Large intestine (tissue), 3 donors: ENCODE measurements around the gene PHKA1. TPM values are rescaled to one million over a fixed set of nuclear protein-coding genes. Genes with fewer than 3 reads are reported as not detected.

ENCODE experiments used
- DNase-seq, 2 donors: peaks; one replicate each; pipeline versions ENCODE4 v3.0.0 to v3.0.0-alpha.2; 2013
- H3K27ac ChIP-seq: one replicate; pipeline ENCODE4 v1.5.1; 2013; ENCODE audit warnings: low read length
- H3K27me3 ChIP-seq: 2 replicates; pipeline ENCODE4 v1.6.1; 2013; ENCODE audit warnings: low read length; ENCODE audit not compliant: control insufficient read depth, insufficient read depth
- H3K36me3 ChIP-seq: 2 replicates; pipeline ENCODE4 v1.6.1; 2013; ENCODE audit warnings: low read length; ENCODE audit not compliant: control insufficient read depth, insufficient read depth
- H3K4me1 ChIP-seq: one replicate; pipeline ENCODE4 v1.6.1; 2013; ENCODE audit warnings: low read length; ENCODE audit not compliant: control insufficient read depth, insufficient read depth
- H3K4me3 ChIP-seq: one replicate; pipeline ENCODE4 v1.5.1; 2013; ENCODE audit warnings: low read length
- H3K9me3 ChIP-seq: one replicate; pipeline ENCODE4 v1.6.1; 2013; ENCODE audit warnings: mild to moderate bottlenecking, low read depth, low read length, moderate library complexity; ENCODE audit not compliant: control insufficient read depth
- WGBS: methylation state at CpG from one replicate; pipeline ENCODE4 v1.1.5; 2013; ENCODE audit warnings: low lambda C conversion rate; ENCODE audit not compliant: insufficient coverage; 5-methylcytosine and 5-hydroxymethylcytosine counted together
- polyA plus RNA-seq: library from polyadenylated mRNA; unstranded; fragments of 120-200 nt; gene quantifications from one replicate; pipeline ENCODE4 v1.2.1, GENCODE V29; 2013

PHKA1 gene
- polyA plus RNA-seq, 1 donor: 0.67 TPM

GRCh38 chrX:72713130-72713529, 976 bp downstream of the PHKA1 start:
- Histone ChIP-seq H3K27ac (no peak overlapping the region), H3K4me3 (no peak overlapping the region)
- no CpG with 5 or more reads among the region's 3 CpGs for WGBS

DNA sequence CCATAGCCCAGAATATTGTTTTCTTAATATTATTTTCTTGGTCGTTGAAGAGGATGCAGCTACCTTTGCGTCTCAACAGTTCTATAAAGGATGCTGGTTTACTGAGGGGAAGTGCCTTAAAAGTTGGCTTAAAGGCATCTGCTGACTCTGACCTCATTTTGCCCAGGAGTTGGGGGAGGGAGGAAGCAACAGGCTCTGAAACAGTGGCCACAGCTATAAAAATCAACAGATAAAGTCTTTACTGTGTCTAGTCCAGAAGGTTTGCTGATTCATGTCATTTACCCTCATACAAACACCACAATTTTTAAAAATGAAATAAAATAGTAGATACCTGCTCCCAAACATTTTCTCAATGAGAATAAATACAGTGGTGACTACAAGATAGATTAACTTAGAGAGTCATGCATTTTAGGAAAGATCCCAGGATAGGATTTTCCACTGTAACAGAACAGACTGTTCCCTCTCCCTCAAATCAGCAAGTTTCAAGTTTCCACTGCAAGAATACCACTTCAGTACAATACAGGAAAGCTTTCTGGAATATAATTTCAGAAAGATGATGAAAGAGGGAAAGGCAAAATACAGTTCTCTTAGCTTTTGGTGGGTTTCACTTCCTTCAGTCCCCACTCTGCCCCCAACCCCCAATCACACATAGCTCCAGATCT, 1.9 kb downstream of the PHKA1 start:
- H3K27ac ChIP-seq: no peak overlapping the region
- DNase-seq: no peak
- no peaks in the 10 kb centered on the region for H3K9me3 ChIP-seq
- no peak overlapping the region for H3K4me3 ChIP-seq
- no CpG with 5 or more reads among the region's 2 CpGs for WGBS
- H3K4me1 ChIP-seq: no peaks in the 10 kb centered on the region
- H3K27me3 ChIP-seq: no peaks in the 10 kb centered on the region
- H3K36me3 ChIP-seq: no peaks in the 10 kb centered on the region

More at GRCh38 chrX:72713130-72713529, 976 bp downstream of the PHKA1 start:
- Histone ChIP-seq H3K27me3 (no peaks in the 10 kb centered on the region), H3K4me1 (no peaks in the 10 kb centered on the region), H3K36me3 (no peaks in the 10 kb centered on the region), H3K9me3 (no peaks in the 10 kb centered on the region)
- no peak for DNase-seq

- DNase-seq: no peak
- Histone ChIP-seq H3K27me3 (no peaks in the 10 kb centered on the region), H3K4me1 (no peaks in the 10 kb centered on the region), H3K27ac (no peak overlapping the region), H3K4me3 (no peak overlapping the region), H3K36me3 (no peaks in the 10 kb centered on the region), H3K9me3 (no peaks in the 10 kb centered on the region)
- WGBS: no CpG with 5 or more reads among the region's 1 CpG
Measured at GRCh38 chrX:72705814-72706213, 8.3 kb downstream of the PHKA1 start.

DNA sequence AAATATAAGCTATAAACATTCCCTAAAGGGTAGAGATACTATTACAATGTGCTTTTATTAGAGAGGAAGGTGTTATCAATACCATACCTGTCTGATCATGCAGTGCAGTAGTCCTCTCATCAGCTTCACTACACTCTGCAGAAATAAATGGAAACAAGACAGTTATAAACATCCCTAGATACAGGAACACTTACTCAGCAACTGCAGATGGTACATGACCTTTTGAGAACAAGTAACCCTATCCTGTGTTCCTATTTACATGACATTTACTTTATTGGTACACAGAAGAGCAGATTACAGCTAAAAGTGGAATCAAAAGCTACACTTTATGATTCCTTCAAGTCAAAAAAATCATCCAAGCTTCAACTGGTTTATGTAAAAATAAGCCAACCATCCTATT, 9.0 kb downstream of the PHKA1 start:
- Histone ChIP-seq H3K36me3 (no peaks in the 10 kb centered on the region), H3K27me3 (no peaks in the 10 kb centered on the region), H3K4me3 (no peak overlapping the region), H3K4me1 (no peaks in the 10 kb centered on the region), H3K27ac (no peak overlapping the region), H3K9me3 (no peaks in the 10 kb centered on the region)
- DNase-seq: no peak

DNA sequence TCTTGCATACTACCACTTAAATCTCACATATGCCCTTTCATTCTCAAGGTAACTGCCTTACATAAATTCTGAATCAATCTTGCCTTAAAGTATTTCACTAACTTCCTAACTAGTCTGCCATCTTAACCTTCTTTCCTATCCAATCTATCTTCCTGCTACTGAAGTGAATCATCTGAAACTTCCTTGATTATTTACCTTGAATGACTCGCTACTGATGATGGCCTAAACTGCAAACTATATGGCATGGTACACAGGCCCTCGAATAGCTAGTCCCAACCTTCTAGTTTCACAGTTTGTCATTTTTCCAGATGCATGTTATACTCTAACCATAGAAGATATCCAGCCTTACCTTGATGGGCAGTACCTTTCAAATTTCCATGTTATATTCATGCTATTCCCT, 19.9 kb downstream of the PHKA1 start:
- DNase-seq: no peak
- no peak overlapping the region for H3K4me3 ChIP-seq
- H3K4me1 ChIP-seq: no peaks in the 10 kb centered on the region
- H3K9me3 ChIP-seq: no peaks in the 10 kb centered on the region
- H3K36me3 ChIP-seq: no peaks in the 10 kb centered on the region
- H3K27me3 ChIP-seq: no peaks in the 10 kb centered on the region
- H3K27ac ChIP-seq: no peak overlapping the region
- 80% methylated on average over 1 of the region's 2 CpGs for WGBS

- Histone ChIP-seq H3K4me1 (no peaks in the 10 kb centered on the region), H3K9me3 (no peaks in the 10 kb centered on the region), H3K27ac (no peak overlapping the region), H3K36me3 (no peaks in the 10 kb centered on the region), H3K27me3 (no peaks in the 10 kb centered on the region), H3K4me3 (no peak overlapping the region)
- no peak for DNase-seq
- WGBS: no CpG with 5 or more reads among the region's 1 CpG
Measured at GRCh38 chrX:72693477-72693876, 20.6 kb downstream of the PHKA1 start.

GRCh38 chrX:72687396-72687795, 26.7 kb downstream of the PHKA1 start:
- H3K36me3 ChIP-seq: no peaks in the 10 kb centered on the region
- no peak overlapping the region for H3K27ac ChIP-seq
- DNase-seq: no peak
- no peaks in the 10 kb centered on the region for H3K4me1 ChIP-seq
- H3K4me3 ChIP-seq: no peak overlapping the region
- no peaks in the 10 kb centered on the region for H3K9me3 ChIP-seq
- no CpG with 5 or more reads among the region's 1 CpG for WGBS
- H3K27me3 ChIP-seq: no peaks in the 10 kb centered on the region

GRCh38 chrX:72685810-72686456, 28.2 kb downstream of the PHKA1 start:
- DNase-seq: no peak
- H3K36me3 ChIP-seq: no peaks in the 10 kb centered on the region
- WGBS: 67% methylated on average over 3 of the region's 4 CpGs

GRCh38 chrX:72685018-72685417, 29.1 kb downstream of the PHKA1 start:
- H3K4me1 ChIP-seq: no peaks in the 10 kb centered on the region
- no peaks in the 10 kb centered on the region for H3K9me3 ChIP-seq
- no peak overlapping the region for H3K4me3 ChIP-seq
- no peak overlapping the region for H3K27ac ChIP-seq
- no peaks in the 10 kb centered on the region for H3K27me3 ChIP-seq
- H3K36me3 ChIP-seq: no peaks in the 10 kb centered on the region
- no peak for DNase-seq
- WGBS: no CpG with 5 or more reads among the region's 1 CpG

More at GRCh38 chrX:72685810-72686456, 28.2 kb downstream of the PHKA1 start:
- no peak overlapping the region for H3K27ac ChIP-seq
- H3K27me3 ChIP-seq: no peaks in the 10 kb centered on the region
- no peak overlapping the region for H3K4me3 ChIP-seq
- no peaks in the 10 kb centered on the region for H3K9me3 ChIP-seq
- no peaks in the 10 kb centered on the region for H3K4me1 ChIP-seq

GRCh38 chrX:72683631-72684030, 30.5 kb downstream of the PHKA1 start:
- Histone ChIP-seq H3K9me3 (no peaks in the 10 kb centered on the region), H3K27ac (no peak overlapping the region), H3K27me3 (no peaks in the 10 kb centered on the region), H3K36me3 (no peaks in the 10 kb centered on the region), H3K4me1 (no peaks in the 10 kb centered on the region), H3K4me3 (no peak overlapping the region)
- no peak for DNase-seq
- WGBS: no CpG with 5 or more reads among the region's 1 CpG

GRCh38 chrX:72676465-72676864, 37.6 kb downstream of the PHKA1 start:
- Histone ChIP-seq H3K36me3 (no peaks in the 10 kb centered on the region), H3K27me3 (no peaks in the 10 kb centered on the region), H3K4me1 (no peaks in the 10 kb centered on the region), H3K9me3 (no peaks in the 10 kb centered on the region), H3K4me3 (no peak overlapping the region), H3K27ac (no peak overlapping the region)
- no CpG with 5 or more reads among the region's 2 CpGs for WGBS
- DNase-seq: no peak
